SJCRH30 (cell line): ENCODE measurements around the gene ERP27. TPM values are rescaled to one million over a fixed set of nuclear protein-coding genes. Genes with fewer than 3 reads are reported as not detected.

ENCODE experiments used
- DNase-seq, 2 experiments: peaks; one replicate each; pipeline ENCODE4 v3.0.0-alpha.2; 2015 to 2020
- H3K27ac ChIP-seq: fragments of 250-450 bp; sonication (Bioruptor Pico); 2 replicates; pipeline ENCODE4 v1.5.1; 2020; ENCODE audit warnings: mild to moderate bottlenecking, moderate library complexity
- H3K27me3 ChIP-seq: fragments of 250-450 bp; sonication (Bioruptor Pico); 2 replicates; pipeline ENCODE4 v1.5.1; 2020; ENCODE audit warnings: mild to moderate bottlenecking, moderate library complexity
- H3K36me3 ChIP-seq: fragments of 250-450 bp; sonication (Bioruptor Pico); 2 replicates; pipeline ENCODE4 v1.5.1; 2020; ENCODE audit warnings: mild to moderate bottlenecking, moderate library complexity
- H3K4me1 ChIP-seq: fragments of 250-450 bp; sonication (Bioruptor Pico); 2 replicates; pipeline ENCODE4 v1.5.1; 2020; ENCODE audit warnings: mild to moderate bottlenecking, moderate library complexity
- H3K4me3 ChIP-seq: fragments of 250-450 bp; sonication (Bioruptor Pico); 2 replicates; pipeline ENCODE4 v1.5.1; 2020; ENCODE audit warnings: mild to moderate bottlenecking, moderate library complexity
- H3K9me3 ChIP-seq: fragments of 250-450 bp; sonication (Bioruptor Pico); replicated peaks from 2 replicates; pipeline ENCODE4 v1.5.1; 2020; ENCODE audit warnings: mild to moderate bottlenecking, moderate library complexity
- total RNA-seq: library from RNA; depleted of rRNA; stranded (reverse); fragments of >200 nt; shearing (Covaris generic); gene quantifications from 2 replicates; pipeline ENCODE4 v1.2.3, GENCODE V29; 2014

ERP27 gene
- total RNA-seq, 1 experiment from 2014 or later, result not detected

DNA sequence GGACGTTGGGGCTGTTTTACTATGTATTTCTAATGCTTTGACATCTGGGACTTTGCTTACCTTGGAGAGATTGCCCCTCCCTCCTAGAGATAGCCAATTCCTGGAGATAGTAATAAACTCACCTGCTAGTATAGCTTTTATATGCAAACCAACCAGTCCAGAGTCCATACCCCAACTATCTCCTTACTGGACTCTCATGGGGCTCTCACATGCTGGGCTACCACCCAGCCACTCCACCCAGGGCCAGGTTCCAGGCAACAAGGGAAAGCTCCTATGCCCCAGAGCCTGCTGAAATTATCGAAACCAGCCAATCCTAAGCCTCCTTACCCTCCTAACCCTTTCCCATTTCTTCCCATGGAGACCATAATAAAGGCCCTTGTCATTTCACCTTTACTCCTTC, 27.2 kb downstream of the ERP27 start:
- no peak overlapping the region for H3K27ac ChIP-seq
- H3K4me3 ChIP-seq, result no peak overlapping the region
- no peaks in the 10 kb centered on the region for H3K36me3 ChIP-seq
- no peak for DNase-seq
- no peaks in the 10 kb centered on the region for H3K9me3 ChIP-seq
- H3K27me3 ChIP-seq, result no peaks in the 10 kb centered on the region
- peaks cover 13% of the 10 kb centered on the region for H3K4me1 ChIP-seq

DNA sequence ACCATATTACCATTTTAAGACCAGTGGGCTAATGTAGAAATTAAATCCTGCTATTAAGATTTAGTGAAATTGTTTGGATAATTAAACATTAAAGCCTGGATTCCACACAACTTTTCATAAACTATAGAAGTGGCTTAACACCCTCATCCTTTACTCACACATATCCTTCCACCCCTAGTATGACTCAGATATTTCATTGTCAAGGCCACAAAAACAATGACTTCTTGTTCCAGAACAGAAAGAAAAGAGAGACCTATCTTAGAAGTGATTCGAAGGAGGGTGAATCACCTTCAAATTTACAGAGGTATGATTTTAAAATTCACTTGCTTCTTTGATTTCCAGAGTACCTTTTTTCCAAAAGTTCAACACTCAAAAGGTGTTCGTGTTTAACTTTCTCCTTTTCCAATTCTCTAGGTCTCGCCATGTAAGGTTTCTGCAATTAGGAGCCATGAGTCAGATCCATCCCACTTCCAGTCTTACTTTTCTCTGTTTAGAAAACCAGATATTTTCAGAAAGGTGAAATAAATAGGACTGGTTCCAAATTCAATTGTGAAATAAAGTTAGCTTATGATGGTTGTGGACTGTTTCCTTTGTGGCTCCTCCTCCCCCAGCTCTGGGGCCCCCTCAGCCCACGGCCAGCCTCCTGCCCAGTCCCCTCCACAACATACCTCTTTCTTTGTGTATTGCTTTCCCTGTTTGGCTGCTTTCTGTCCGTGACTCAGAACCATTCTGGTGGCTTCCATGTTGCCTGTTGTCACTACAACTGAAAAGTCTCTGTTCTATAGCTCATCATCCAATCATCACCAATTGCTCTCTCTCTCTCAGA, 28.0 kb downstream of the ERP27 start:
- DNase-seq, result no peak
- Histone ChIP-seq H3K4me3 (no peak overlapping the region), H3K27ac (no peak overlapping the region)

DNA sequence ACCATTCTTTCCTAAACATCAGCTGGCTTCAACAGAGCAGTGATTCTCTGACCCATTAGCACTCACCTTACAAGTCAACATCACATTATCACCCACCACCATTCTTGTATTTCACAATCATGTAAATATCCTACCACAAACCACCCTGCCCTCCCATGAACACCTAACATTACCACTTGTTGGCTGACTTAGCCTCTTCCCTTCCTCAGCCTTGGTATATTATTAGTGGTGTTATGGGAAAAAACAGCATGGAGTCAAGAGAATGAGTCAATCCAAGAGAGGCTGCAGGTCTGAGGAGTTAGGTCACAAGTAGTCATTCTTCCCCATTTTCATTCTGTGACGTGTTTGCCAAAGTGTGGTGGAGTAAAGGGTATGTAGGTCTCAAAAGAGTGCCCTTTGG, 30.4 kb downstream of the ERP27 start:
- H3K4me3 ChIP-seq, result no peak overlapping the region
- H3K27me3 ChIP-seq, result no peaks in the 10 kb centered on the region
- H3K4me1 ChIP-seq, result no peaks in the 10 kb centered on the region
- H3K9me3 ChIP-seq, result no peaks in the 10 kb centered on the region
- H3K27ac ChIP-seq, result no peak overlapping the region
- DNase-seq, result no peak
- no peaks in the 10 kb centered on the region for H3K36me3 ChIP-seq

More for the DNA sequence above, 28.0 kb downstream of the ERP27 start:
- H3K9me3 ChIP-seq, result no peaks in the 10 kb centered on the region
- peaks cover 10% of the 10 kb centered on the region for H3K4me1 ChIP-seq
- no peaks in the 10 kb centered on the region for H3K36me3 ChIP-seq
- H3K27me3 ChIP-seq, result no peaks in the 10 kb centered on the region

DNA sequence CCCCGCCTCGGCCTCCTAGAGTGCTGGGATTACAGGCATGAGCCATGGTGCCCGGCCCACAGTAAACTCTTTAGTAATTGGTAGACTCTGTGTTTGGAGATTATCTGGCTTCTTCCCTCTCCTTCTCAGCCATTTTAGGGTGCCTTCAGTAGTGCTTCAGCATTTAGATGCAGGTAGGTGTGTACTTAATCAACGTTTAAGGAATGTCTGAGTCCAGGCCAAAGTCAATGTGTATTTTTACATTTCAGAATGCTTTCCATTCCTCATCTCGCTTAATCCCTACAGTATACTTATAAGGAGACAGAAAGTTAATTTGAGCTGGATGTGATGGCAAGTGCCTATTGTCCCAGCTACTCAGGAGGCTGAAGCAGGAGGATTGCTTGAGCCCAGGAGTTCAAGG, 32.2 kb downstream of the ERP27 start:
- H3K27ac ChIP-seq, result no peak overlapping the region
- H3K4me1 ChIP-seq, result no peaks in the 10 kb centered on the region
- DNase-seq, result no peak
- H3K4me3 ChIP-seq, result no peak overlapping the region
- H3K36me3 ChIP-seq, result no peaks in the 10 kb centered on the region
- H3K27me3 ChIP-seq, result no peaks in the 10 kb centered on the region
- no peaks in the 10 kb centered on the region for H3K9me3 ChIP-seq

DNA sequence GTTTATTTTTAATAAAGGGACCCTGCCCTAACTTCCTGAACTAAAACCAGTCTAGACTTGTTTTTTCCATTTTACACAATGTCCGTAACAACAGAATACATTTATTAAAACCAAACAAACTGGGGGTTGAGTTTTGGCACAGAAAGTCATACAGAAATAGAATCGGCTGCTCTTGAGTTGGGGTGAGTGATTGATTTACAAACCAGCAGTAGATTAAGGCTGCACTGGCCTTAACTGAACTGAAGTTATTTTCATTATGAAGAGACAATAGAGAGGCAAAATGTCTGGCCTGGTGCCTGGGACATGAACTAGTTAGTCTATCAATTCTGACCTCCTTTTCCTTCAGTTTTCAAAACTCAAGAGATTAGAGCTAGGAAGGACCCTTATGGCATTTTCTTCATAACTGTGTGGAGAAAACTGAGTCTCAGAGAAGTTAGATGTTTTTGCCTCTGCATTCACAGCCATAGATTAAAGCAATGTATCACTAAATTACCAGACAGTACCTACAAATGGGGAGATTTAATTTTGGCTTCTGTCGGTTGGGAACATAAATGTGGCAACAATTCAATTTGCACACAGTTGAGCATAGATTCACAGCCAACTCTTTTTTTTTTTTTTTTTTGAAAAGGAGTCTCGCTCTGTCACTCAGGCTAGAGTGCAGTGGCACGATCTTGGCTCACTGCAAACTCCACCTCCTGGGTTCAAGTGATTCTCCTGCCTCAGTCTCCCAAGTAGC, 32.9 kb downstream of the ERP27 start:
- H3K27ac ChIP-seq, result no peak overlapping the region
- H3K4me1 ChIP-seq, result no peaks in the 10 kb centered on the region
- DNase-seq, result no peak
- no peak overlapping the region for H3K4me3 ChIP-seq
- no peaks in the 10 kb centered on the region for H3K36me3 ChIP-seq
- H3K9me3 ChIP-seq, result no peaks in the 10 kb centered on the region
- no peaks in the 10 kb centered on the region for H3K27me3 ChIP-seq

DNA sequence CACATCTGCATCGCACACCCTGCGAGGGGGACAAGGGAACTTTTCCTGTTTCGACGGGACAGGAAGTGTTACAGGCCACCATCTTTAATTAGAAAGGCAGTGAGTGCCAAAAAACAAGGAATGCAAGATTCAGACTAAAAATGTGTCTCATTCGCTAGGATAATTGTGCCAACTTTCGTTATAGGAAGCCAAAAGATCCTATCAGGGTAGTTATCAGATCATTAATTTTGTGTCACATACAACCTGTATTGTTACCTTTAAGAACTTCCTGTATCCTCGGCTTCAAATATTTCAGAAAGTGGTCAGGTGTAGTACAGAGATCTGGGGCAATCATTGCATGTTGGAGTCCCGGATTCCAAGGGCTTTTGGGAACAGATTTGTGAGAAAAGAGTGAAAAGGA, 33.5 kb downstream of the ERP27 start:
- H3K4me1 ChIP-seq, result no peaks in the 10 kb centered on the region
- no peak overlapping the region for H3K4me3 ChIP-seq
- DNase-seq, result no peak
- no peaks in the 10 kb centered on the region for H3K36me3 ChIP-seq
- H3K27ac ChIP-seq, result no peak overlapping the region
- no peaks in the 10 kb centered on the region for H3K27me3 ChIP-seq
- no peaks in the 10 kb centered on the region for H3K9me3 ChIP-seq

DNA sequence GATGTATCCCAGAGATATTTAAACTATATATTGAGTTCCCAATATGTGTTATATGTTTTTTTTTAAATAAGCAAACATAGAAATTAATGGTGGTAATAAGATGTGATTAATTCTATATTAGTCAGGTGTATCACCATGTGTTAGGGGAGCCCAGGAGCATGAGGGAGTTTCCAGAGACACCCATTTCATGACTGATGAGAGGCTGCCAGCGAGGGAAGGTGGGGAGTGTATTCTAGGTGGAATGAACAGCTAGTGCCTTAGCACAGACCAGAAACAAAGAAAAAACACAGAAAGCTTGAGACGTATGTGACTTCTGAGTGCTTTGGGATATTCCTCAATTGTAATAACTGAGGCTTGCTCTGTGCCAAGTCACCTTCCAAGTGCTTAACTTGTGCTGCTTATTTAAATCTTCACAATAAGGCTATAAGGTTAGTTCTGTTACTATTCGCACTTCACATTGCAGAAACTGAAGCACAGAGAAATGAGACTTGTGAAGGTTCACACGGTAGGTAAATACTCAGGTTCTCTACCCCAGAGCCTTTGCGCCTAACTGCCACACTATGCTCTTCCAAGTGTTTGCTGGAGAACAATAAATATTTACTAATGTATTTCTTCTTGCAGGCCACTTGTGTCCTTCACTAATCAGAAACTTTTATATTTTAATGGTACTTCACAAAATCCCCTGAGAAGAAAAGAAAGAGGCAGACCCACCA, 34.8 kb downstream of the ERP27 start:
- H3K27ac ChIP-seq, result no peak overlapping the region
- DNase-seq, result no peak
- H3K4me3 ChIP-seq, result no peak overlapping the region
- no peaks in the 10 kb centered on the region for H3K27me3 ChIP-seq
- H3K4me1 ChIP-seq, result no peaks in the 10 kb centered on the region
- H3K36me3 ChIP-seq, result no peaks in the 10 kb centered on the region
- no peaks in the 10 kb centered on the region for H3K9me3 ChIP-seq

DNA sequence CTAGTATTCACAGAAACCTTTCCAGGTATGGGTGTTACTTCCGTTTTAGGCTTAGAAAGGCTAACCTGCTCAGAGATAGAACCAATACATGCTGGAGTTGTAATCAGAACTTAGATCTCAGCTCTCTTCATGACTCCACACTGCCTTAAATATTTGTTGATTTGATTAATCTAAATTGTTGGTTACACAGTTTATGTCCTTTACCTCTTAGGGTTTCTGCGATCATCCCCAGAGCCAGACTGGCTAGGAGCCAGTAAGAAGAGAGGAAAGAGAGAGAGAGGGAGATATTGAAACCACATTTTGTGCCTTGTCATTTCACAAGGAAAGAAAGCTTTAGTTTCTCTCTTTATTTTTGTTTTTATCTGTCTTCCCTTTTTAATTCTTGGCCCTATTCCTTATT, 35.9 kb downstream of the ERP27 start:
- no peak overlapping the region for H3K27ac ChIP-seq
- H3K27me3 ChIP-seq, result no peaks in the 10 kb centered on the region
- H3K4me1 ChIP-seq, result no peaks in the 10 kb centered on the region
- H3K9me3 ChIP-seq, result no peaks in the 10 kb centered on the region
- DNase-seq, result no peak
- no peak overlapping the region for H3K4me3 ChIP-seq
- no peaks in the 10 kb centered on the region for H3K36me3 ChIP-seq

DNA sequence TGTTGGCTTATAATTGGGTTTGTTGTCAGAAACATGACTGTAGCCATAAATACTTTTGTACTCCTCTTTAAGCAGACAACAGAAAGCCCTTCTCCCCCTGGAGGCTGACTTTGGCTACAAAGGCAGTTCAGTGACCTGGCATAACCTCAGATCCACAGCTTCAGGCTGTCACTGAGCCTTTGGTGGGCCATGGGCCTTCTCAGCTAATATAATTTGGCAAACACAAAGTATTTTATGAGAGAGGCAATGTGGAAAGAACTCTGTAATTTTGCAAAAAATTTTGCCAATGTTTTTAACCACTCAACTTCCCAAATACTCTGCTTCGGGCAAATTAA, 37.1 kb downstream of the ERP27 start:
- Histone ChIP-seq H3K27me3 (no peaks in the 10 kb centered on the region), H3K27ac (no peak overlapping the region), H3K36me3 (no peaks in the 10 kb centered on the region), H3K9me3 (no peaks in the 10 kb centered on the region), H3K4me1 (peaks cover 3% of the 10 kb centered on the region; the same call in 1 of the 2 replicates), H3K4me3 (no peak overlapping the region)
- no peak for DNase-seq

DNA sequence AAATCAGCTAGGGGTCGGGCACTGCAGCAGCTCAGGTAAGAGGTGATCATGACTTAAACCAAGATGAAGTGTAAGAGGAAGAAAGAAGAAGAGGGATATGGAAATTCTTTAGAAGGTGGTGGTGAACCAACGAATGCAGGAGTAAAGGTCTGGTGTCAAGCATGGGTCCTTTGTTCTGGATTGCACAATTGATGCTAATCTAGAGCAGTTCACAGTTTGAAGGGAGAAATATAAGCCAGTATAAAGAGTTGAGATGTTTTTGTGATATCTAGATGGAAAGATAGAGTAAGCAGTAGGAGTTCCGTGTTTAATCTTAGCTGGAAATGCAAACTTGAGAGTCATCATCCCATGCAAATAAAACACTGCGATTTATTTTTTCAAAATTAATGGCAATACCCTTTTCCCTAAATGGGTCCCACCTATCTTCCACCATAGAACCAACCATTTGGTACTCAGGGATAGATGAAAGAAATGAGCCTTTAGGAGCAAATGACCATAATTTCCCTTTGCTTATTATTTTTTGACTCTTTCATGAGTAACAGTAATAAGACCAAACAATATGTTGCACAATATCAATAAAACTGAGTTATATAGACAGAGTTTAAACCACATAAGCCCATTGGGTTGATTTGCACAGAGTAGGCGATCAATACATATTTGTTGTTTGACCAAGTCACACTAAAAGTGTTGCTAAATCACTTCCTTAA, 37.7 kb downstream of the ERP27 start:
- Histone ChIP-seq H3K36me3 (no peaks in the 10 kb centered on the region), H3K4me3 (no peak overlapping the region), H3K9me3 (no peaks in the 10 kb centered on the region), H3K27me3 (no peaks in the 10 kb centered on the region), H3K27ac (no peak overlapping the region), H3K4me1 (peaks cover 3% of the 10 kb centered on the region; the same call in 1 of the 2 replicates)
- DNase-seq, result no peak

DNA sequence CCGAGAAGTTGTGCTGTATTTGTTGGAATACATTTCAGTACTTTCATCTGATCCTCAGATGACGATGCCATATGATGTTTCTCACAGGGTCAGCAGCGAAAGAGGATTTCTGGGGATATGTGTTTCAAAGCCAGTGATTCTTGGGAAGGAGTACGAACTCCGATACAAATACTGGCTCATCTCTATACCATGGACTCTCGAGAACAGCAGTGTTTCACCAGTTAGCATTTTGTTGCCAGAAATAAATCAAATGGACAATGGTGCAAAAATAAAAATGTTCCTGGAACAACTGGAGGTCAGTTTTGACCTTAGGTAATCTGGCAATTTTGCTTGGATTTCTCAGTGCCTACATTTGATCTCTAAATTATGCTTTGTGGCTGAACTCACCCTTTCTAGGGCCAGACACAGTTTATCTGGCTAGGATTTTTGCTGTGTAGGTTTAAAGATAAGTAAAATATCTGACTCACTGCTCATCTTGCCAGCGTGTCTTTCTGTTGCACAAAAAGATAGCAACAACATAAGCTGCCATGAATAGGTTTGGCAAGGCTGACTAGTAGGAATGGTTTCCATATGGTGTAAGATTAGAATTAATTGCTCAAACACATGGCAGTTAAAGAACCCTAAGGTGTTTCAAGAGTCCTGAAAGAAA, 41.7 kb downstream of the ERP27 start:
- Histone ChIP-seq H3K27me3 (no peaks in the 10 kb centered on the region), H3K9me3 (0 out of 2 replicates have a peak, but pooled peaks cover 4% of the 10 kb centered on the region), H3K4me1 (peaks cover 7% of the 10 kb centered on the region; the same call in 1 of the 2 replicates), H3K36me3 (no peaks in the 10 kb centered on the region), H3K27ac (no peak overlapping the region), H3K4me3 (no peak overlapping the region)
- no peak for DNase-seq

DNA sequence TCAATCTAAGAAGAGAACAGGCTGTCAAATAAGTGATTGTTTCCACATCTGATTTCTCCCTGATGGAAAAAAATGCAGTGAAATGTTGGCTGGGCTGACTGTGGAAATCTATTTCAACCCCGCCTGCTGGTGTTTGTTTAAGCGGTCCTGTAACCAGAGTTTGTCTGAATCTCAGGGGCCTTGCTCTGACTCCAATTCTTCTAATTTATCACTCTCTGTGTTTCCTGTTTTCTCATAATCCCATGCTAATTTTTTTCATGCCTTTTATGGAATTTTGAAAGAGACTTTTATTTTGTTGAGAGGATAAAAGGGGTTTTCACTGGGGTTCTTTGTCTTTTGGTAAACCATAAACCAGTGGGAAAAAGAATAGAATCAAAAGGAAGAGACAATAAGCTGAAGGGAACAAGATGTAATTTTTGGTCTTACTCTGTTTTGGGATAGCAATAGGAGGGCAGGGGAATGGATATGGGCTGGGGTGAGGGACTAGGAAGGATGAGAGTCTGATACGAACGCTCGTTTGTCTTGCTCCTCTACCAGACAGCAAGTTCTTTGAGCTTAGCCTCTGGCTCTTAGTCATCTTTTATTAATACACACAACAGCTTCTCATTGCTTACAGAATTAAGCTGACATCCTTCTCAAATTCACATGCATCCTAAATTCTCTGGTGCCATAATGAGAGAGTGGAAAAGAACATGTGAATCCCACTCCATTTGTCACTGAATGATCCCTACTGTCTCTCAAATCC, 44.7 kb downstream of the ERP27 start:
- Histone ChIP-seq H3K9me3 (0 out of 2 replicates have a peak, but pooled peaks cover 4% of the 10 kb centered on the region), H3K36me3 (no peaks in the 10 kb centered on the region), H3K27ac (no peak overlapping the region), H3K27me3 (no peaks in the 10 kb centered on the region), H3K4me3 (no peak overlapping the region), H3K4me1 (peaks cover 7% of the 10 kb centered on the region; the same call in 1 of the 2 replicates)
- DNase-seq, result no peak

DNA sequence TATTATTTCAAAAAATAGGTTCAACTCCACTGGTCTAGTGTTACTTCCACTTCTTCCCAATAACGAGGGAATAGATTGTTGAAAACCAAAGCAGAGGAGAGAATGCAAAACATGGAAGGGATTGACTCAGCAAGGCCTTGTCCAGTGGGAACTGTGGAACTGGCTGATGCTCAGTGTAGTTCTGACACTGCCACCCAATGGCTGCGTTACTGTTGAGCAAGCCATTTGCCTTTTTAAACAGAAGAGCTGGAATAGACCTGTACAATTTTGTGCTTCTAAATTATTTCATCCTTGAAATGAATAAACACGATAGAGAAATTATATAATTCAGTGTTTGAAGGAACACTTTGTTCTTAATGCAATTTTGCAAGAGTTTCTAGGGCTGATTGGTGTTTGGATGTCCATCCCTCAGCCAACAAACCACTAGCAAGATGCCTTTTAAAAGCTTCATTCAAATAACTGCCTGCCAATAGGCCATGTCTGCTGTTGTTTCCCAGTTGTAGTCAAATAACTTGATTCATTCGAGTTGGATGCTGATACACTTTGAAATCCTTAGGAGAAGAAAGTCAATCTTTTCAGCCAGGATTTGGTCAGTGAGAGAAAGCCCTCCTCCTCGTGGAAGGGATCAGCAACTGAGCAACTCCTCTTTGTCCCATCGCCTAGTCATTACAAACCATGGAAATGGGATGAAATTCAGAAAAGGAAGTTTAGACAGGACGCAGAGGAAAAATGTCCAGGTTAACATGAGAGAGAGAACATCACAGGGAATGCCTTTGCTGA, 45.4 kb downstream of the ERP27 start:
- H3K9me3 ChIP-seq, result 0 out of 2 replicates have a peak, but pooled peaks cover 4% of the 10 kb centered on the region
- H3K27ac ChIP-seq, result no peak overlapping the region
- H3K27me3 ChIP-seq, result no peaks in the 10 kb centered on the region
- no peak for DNase-seq
- no peaks in the 10 kb centered on the region for H3K36me3 ChIP-seq
- no peak overlapping the region for H3K4me3 ChIP-seq
- H3K4me1 ChIP-seq, result peaks cover 7% of the 10 kb centered on the region; the same call in 1 of the 2 replicates
